ENCODE data around the gene APC2.

APC2 gene

GRCh38 chr19:1409204-1410005 lies 40.5 kb upstream of the APC2 start:
- 85% methylated on average over 33 of the region's 33 CpGs for WGBS
- no peaks in the 10 kb centered on the region for H3K27me3 ChIP-seq (ENCODE audit: insufficient read depth, low read length)
- peaks cover 23% of the 10 kb centered on the region for H3K36me3 ChIP-seq (ENCODE audit: insufficient read depth, low read length)
- peak overlapping the region; percentile 83 for H3K4me3 ChIP-seq (ENCODE audit: low read length)
- peak overlapping the region; percentile 82; the same call in 1 of the 2 replicates for H3K27ac ChIP-seq (ENCODE audit: low read depth, low read length)
- H3K9me3 ChIP-seq (ENCODE audit: insufficient read depth, low read depth, low read length): no peaks in the 10 kb centered on the region
- H3K9ac ChIP-seq (ENCODE audit: low read depth, low read length): peak overlapping the region; percentile 89
- peaks cover 14% of the 10 kb centered on the region for H3K4me1 ChIP-seq (ENCODE audit: insufficient read depth, low read length)

GRCh38 chr19:1410136-1410786 lies 39.7 kb upstream of the APC2 start:
- peak overlapping the region; percentile 18; the same call in 1 of the 2 replicates for H3K27ac ChIP-seq (ENCODE audit: low read depth, low read length)

GRCh38 chr19:1410789-1411188 lies 39.1 kb upstream of the APC2 start:
- H3K36me3 ChIP-seq (ENCODE audit: insufficient read depth, low read length): peaks cover 23% of the 10 kb centered on the region
- H3K27me3 ChIP-seq (ENCODE audit: insufficient read depth, low read length): no peaks in the 10 kb centered on the region
- H3K4me1 ChIP-seq (ENCODE audit: insufficient read depth, low read length): peaks cover 17% of the 10 kb centered on the region
- no peak overlapping the region for H3K4me3 ChIP-seq (ENCODE audit: low read length)
- H3K9ac ChIP-seq (ENCODE audit: low read depth, low read length): no peak overlapping the region; the same call in 1 of the 2 replicates
- 93% methylated on average over 9 of the region's 9 CpGs for WGBS
- no peak overlapping the region; the same call in 1 of the 2 replicates for H3K27ac ChIP-seq (ENCODE audit: low read depth, low read length)
- H3K9me3 ChIP-seq (ENCODE audit: insufficient read depth, low read depth, low read length): no peaks in the 10 kb centered on the region

More at GRCh38 chr19:1410136-1410786, 39.7 kb upstream of the APC2 start:
- no peaks in the 10 kb centered on the region for H3K9me3 ChIP-seq (ENCODE audit: insufficient read depth, low read depth, low read length)
- H3K27me3 ChIP-seq (ENCODE audit: insufficient read depth, low read length): no peaks in the 10 kb centered on the region
- H3K9ac ChIP-seq (ENCODE audit: low read depth, low read length): 0 out of 2 replicates have a peak overlapping the region, but pooled peaks have one; percentile 89
- H3K4me1 ChIP-seq (ENCODE audit: insufficient read depth, low read length): peaks cover 14% of the 10 kb centered on the region
- peak overlapping the region; percentile 83; the same call in 1 of the 2 replicates for H3K4me3 ChIP-seq (ENCODE audit: low read length)
- WGBS: 92% methylated on average over 23 of the region's 23 CpGs
- peaks cover 23% of the 10 kb centered on the region for H3K36me3 ChIP-seq (ENCODE audit: insufficient read depth, low read length)

GRCh38 chr19:1411255-1412191 lies 38.4 kb upstream of the APC2 start:
- Histone ChIP-seq H3K27ac (ENCODE audit: low read depth, low read length) (no peak overlapping the region), H3K36me3 (ENCODE audit: insufficient read depth, low read length) (peaks cover 23% of the 10 kb centered on the region), H3K4me1 (ENCODE audit: insufficient read depth, low read length) (peaks cover 25% of the 10 kb centered on the region), H3K27me3 (ENCODE audit: insufficient read depth, low read length) (no peaks in the 10 kb centered on the region), H3K9me3 (ENCODE audit: insufficient read depth, low read depth, low read length) (no peaks in the 10 kb centered on the region), H3K4me3 (ENCODE audit: low read length) (no peak overlapping the region), H3K9ac (ENCODE audit: low read depth, low read length) (no peak overlapping the region; the same call in 1 of the 2 replicates)
- WGBS: 92% methylated on average over 29 of the region's 29 CpGs

GRCh38 chr19:1412323-1412923 lies 37.5 kb upstream of the APC2 start:
- Histone ChIP-seq H3K4me3 (ENCODE audit: low read length) (no peak overlapping the region), H3K4me1 (ENCODE audit: insufficient read depth, low read length) (peaks cover 25% of the 10 kb centered on the region), H3K27me3 (ENCODE audit: insufficient read depth, low read length) (no peaks in the 10 kb centered on the region), H3K9me3 (ENCODE audit: insufficient read depth, low read depth, low read length) (no peaks in the 10 kb centered on the region), H3K27ac (ENCODE audit: low read depth, low read length) (no peak overlapping the region), H3K36me3 (ENCODE audit: insufficient read depth, low read length) (peaks cover 27% of the 10 kb centered on the region), H3K9ac (ENCODE audit: low read depth, low read length) (no peak overlapping the region)
- WGBS: 94% methylated on average over 21 of the region's 21 CpGs

- no peak overlapping the region; the same call in 1 of the 2 replicates for H3K27ac ChIP-seq (ENCODE audit: low read depth, low read length)
- 95% methylated on average over 36 of the region's 36 CpGs for WGBS
- H3K36me3 ChIP-seq (ENCODE audit: insufficient read depth, low read length): peaks cover 34% of the 10 kb centered on the region
- H3K4me1 ChIP-seq (ENCODE audit: insufficient read depth, low read length): peaks cover 25% of the 10 kb centered on the region
- no peak overlapping the region for H3K9ac ChIP-seq (ENCODE audit: low read depth, low read length)
- no peaks in the 10 kb centered on the region for H3K27me3 ChIP-seq (ENCODE audit: insufficient read depth, low read length)
- no peaks in the 10 kb centered on the region for H3K9me3 ChIP-seq (ENCODE audit: insufficient read depth, low read depth, low read length)
- no peak overlapping the region for H3K4me3 ChIP-seq (ENCODE audit: low read length)
Observed at GRCh38 chr19:1412995-1413800, 36.7 kb upstream of the APC2 start.

- Histone ChIP-seq H3K9me3 (ENCODE audit: insufficient read depth, low read depth, low read length) (no peaks in the 10 kb centered on the region), H3K27ac (ENCODE audit: low read depth, low read length) (peak overlapping the region; percentile 69; the same call in 1 of the 2 replicates), H3K27me3 (ENCODE audit: insufficient read depth, low read length) (no peaks in the 10 kb centered on the region), H3K36me3 (ENCODE audit: insufficient read depth, low read length) (peaks cover 48% of the 10 kb centered on the region), H3K4me3 (ENCODE audit: low read length) (peak overlapping the region; percentile 27), H3K4me1 (ENCODE audit: insufficient read depth, low read length) (peaks cover 11% of the 10 kb centered on the region), H3K9ac (ENCODE audit: low read depth, low read length) (peak overlapping the region; percentile 33)
- WGBS: 83% methylated on average over 28 of the region's 28 CpGs
Observed at GRCh38 chr19:1416014-1416841, 33.7 kb upstream of the APC2 start.

- peaks cover 57% of the 10 kb centered on the region for H3K36me3 ChIP-seq (ENCODE audit: insufficient read depth, low read length)
- H3K9ac ChIP-seq (ENCODE audit: low read depth, low read length): no peak overlapping the region
- H3K27me3 ChIP-seq (ENCODE audit: insufficient read depth, low read length): no peaks in the 10 kb centered on the region
- peaks cover 11% of the 10 kb centered on the region for H3K4me1 ChIP-seq (ENCODE audit: insufficient read depth, low read length)
- H3K27ac ChIP-seq (ENCODE audit: low read depth, low read length): no peak overlapping the region
- H3K4me3 ChIP-seq (ENCODE audit: low read length): no peak overlapping the region
- 94% methylated on average over 21 of the region's 21 CpGs for WGBS
- no peaks in the 10 kb centered on the region for H3K9me3 ChIP-seq (ENCODE audit: insufficient read depth, low read depth, low read length)
Observed at GRCh38 chr19:1417145-1417544, 32.8 kb upstream of the APC2 start.

- Histone ChIP-seq H3K9ac (ENCODE audit: low read depth, low read length) (no peak overlapping the region), H3K9me3 (ENCODE audit: insufficient read depth, low read depth, low read length) (no peaks in the 10 kb centered on the region), H3K36me3 (ENCODE audit: insufficient read depth, low read length) (peaks cover 64% of the 10 kb centered on the region), H3K4me3 (ENCODE audit: low read length) (no peak overlapping the region), H3K27me3 (ENCODE audit: insufficient read depth, low read length) (no peaks in the 10 kb centered on the region), H3K4me1 (ENCODE audit: insufficient read depth, low read length) (peaks cover 11% of the 10 kb centered on the region), H3K27ac (ENCODE audit: low read depth, low read length) (0 out of 2 replicates have a peak overlapping the region, but pooled peaks have one; percentile 13)
- 93% methylated on average over 30 of the region's 30 CpGs for WGBS
Observed at GRCh38 chr19:1417681-1418495, 32.0 kb upstream of the APC2 start.
